GM18951 (cell line): ENCODE measurements around the gene RGS9BP.

Experiments used
- POLR2A ChIP-seq: IDR thresholded peaks from 4 replicates; pipeline ENCODE4 v1.6.1; 2011; ENCODE audit warnings: mild to moderate bottlenecking; ENCODE audit not compliant: insufficient read length, insufficient read depth; ENCODE audit errors: extremely low read depth
- in situ Hi-C: fragments of 300-500 bp; cut with MboI; formaldehyde crosslinking; loops from one replicate; pipeline ENCODE4 v1.12.0; 2022; ENCODE audit warnings: low sequenced_read_pairs, mixed read lengths, inconsistent platforms; ENCODE audit not compliant: unreplicated experiment

Gene RGS9BP

DNA sequence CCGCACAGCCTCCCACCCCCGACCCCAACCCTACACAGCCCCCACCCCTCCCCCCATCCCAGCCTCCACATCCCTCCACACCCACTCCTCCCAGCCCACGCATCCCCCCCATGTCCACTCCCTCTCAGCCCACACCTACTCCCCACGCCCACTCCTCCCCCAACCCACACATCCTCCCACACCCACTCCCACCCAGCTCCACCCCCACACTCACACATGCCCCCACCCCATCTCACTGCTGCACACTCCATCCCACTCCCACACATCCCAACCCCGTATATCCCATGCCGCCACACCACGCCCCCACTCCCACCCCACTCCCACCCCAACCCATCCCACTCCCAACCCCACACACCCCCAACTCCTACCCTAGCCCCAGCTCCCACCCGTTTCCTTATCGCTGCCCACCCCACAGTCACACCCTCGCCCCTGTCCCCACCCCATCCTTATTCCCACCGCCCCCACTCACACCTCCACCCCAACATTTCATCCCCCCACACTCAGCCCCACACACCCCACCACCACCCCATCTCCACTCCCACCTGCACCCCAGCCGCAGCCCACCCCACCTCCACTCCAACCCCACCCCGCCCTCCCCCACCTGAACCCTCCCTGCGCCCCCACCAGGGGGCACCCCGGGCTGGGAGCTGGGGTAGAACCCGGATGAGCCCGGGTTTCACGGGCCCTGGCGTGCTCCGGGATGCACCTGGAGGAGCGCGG, 44.7 kb downstream of the RGS9BP start:
- in situ Hi-C loops = no loop called here
- TF ChIP-seq POLR2A = no peak

DNA sequence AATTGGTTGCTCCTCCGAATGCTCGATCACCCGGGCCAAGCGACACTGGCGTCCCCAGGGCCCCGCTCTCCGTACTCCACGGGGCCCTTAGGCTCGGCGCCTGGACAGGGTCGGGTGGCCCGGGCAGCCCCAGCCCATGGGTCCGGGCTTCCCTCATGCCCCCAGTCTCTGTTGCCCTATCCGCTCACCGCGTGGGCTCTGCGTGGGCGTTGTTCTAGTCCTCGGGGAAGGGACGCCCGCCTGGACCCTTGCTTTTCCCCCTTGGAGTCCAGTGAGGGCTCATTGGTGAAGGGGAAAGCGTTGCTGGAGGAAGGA, 45.2 kb downstream of the RGS9BP start:
- TF ChIP-seq POLR2A = no peak
- in situ Hi-C loops = no loop called here
